Activated CD8-positive, alpha-beta T cell treated with anti-CD3 and anti-CD28 coated beads for 36 hours (primary cell): Measurements from ENCODE around the gene MED8. TPM values are rescaled to one million over a fixed set of nuclear protein-coding genes. Genes with fewer than 3 reads are reported as not detected.

Source experiments
- ATAC-seq: fragments of 200-7000 bp; cut with Tn5 transposase; one replicate; pipeline ENCODE4 v1.10.0; 2021; ENCODE audit warnings: mild to moderate bottlenecking, moderate library complexity
- CTCF ChIA-PET: fragments of 350-600 bp; sonication (Branson Sonifier 250); formaldehyde crosslinking; loops from one replicate; lab custom pipeline; 2021; ENCODE audit warnings: antibody characterized with exemption; lab: Charles Lee
- POLR2A ChIA-PET: fragments of 350-600 bp; sonication (Branson Sonifier 250); formaldehyde crosslinking; loops from one replicate; lab custom pipeline; 2021; ENCODE audit warnings: antibody characterized with exemption; lab: Charles Lee
- DNase-seq: peaks from one replicate; pipeline ENCODE4 v3.0.0-alpha.2; 2020
- H3K27ac Mint-ChIP-seq: one replicate; pipeline ENCODE4 v1.8.0; 2021; ENCODE audit warnings: mild to moderate bottlenecking, mixed read lengths
- H3K27me3 Mint-ChIP-seq: one replicate; pipeline ENCODE4 v1.8.0; 2021; ENCODE audit warnings: mixed read lengths
- H3K36me3 Mint-ChIP-seq: one replicate; pipeline ENCODE4 v1.8.0; 2021; ENCODE audit warnings: low read depth, mixed read lengths
- H3K4me1 Mint-ChIP-seq: one replicate; pipeline ENCODE4 v1.8.0; 2021; ENCODE audit warnings: low read depth, mixed read lengths
- H3K4me3 Mint-ChIP-seq: one replicate; pipeline ENCODE4 v1.8.0; 2021; ENCODE audit warnings: mild to moderate bottlenecking, moderate library complexity, mixed read lengths
- H3K9me3 Mint-ChIP-seq: one replicate; pipeline ENCODE4 v1.8.0; 2021; ENCODE audit warnings: mixed read lengths
- intact Hi-C: fragments of 100-400 bp; cut with micrococcal nuclease; formaldehyde crosslinking; loops from one replicate; pipeline ENCODE4 v1.10.0; 2022
- total RNA-seq, 2 experiments: library from RNA; stranded (reverse); gene quantifications; one replicate each; pipeline ENCODE4 v1.2.3, GENCODE V29; 2021
- TF ChIP-seq, protein P1 (sequence below): fragments of 200-600 bp; IDR thresholded peaks from one replicate; pipeline ENCODE4 v1.8.0; 2022; ENCODE audit warnings: antibody characterized with exemption, mild to moderate bottlenecking

MED8 gene, protein sequence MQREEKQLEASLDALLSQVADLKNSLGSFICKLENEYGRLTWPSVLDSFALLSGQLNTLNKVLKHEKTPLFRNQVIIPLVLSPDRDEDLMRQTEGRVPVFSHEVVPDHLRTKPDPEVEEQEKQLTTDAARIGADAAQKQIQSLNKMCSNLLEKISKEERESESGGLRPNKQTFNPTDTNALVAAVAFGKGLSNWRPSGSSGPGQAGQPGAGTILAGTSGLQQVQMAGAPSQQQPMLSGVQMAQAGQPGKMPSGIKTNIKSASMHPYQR
- total RNA-seq, result 10 to 100 TPM; 33.5 to 34.5 TPM

DNA sequence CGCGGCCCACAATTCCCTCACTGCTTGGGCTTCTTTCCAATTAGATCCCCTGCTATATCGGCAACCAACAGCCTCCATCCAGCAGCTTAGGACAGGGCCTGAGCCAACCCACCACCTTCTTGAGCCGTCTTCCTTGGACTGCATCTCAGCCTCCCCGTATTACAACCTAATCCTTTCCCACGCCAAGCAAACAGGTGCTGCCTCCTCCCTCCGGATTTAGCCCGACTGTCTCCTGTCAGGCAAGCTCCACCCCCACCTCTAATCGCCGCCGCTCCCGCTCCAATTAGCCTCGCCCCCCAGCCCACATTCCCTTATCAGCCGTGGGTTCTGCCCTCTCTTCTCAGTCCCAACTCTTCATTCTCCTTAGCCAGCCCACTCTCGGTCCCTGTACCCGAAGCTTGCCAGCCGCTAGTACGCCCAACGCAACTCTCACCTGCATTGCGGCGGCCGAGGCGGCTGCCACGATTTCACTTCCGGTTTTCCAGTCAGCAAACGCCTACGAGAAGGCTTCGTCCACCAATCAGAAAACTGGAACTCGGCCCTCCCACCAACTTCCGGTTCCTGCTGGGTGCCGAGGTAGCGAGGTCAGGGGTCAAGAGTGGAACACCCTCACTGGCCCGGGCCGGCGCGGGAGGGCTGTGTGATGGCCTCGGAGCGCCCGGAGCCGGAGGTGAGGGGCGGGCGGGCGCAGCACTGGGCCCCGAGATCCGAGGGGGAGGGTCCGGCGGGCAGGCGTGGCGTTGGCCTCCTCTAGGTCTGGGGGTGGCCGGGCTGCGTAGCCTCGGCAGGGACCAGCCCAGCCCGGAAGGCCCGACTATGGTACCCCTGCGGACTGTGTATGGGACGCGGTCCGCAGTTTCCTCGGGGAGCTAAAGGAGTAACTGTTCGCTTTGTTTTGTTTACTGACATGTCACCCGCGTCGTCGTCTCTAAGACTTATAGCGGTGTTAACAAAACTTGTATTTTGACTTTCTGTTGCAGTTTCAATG lies at the start of gene MED8, which contains the start of gene SZT2:
Gene MED8 (minus strand): TSS at position 475 of the 988 bp plus-strand sequence. CDS start 36 bp downstream, at position 439.
Gene SZT2 (plus strand): TSS at position 574 of the 988 bp plus-strand sequence. CDS start 70 bp downstream, at position 644.
- ChIA-PET CTCF (interaction anchor here (1.2 to 2.0 kb wide), 5 partner anchors 11 to 162 kb away, joined by 3 to 11 read pairs (median 4); partner anchors contain the start of gene CDC20), POLR2A (interaction anchor here (0.7 to 4.2 kb wide), 9 partner anchors 8 to 115 kb away, joined by 3 to 29 read pairs (median 3); partner anchors contain the start of gene ELOVL1)
- peak; percentile 98 for ATAC-seq
- H3K27ac Mint-ChIP-seq, result peak within 1 kb of the TSS; percentile 96
- TF ChIP-seq, protein P1, sequence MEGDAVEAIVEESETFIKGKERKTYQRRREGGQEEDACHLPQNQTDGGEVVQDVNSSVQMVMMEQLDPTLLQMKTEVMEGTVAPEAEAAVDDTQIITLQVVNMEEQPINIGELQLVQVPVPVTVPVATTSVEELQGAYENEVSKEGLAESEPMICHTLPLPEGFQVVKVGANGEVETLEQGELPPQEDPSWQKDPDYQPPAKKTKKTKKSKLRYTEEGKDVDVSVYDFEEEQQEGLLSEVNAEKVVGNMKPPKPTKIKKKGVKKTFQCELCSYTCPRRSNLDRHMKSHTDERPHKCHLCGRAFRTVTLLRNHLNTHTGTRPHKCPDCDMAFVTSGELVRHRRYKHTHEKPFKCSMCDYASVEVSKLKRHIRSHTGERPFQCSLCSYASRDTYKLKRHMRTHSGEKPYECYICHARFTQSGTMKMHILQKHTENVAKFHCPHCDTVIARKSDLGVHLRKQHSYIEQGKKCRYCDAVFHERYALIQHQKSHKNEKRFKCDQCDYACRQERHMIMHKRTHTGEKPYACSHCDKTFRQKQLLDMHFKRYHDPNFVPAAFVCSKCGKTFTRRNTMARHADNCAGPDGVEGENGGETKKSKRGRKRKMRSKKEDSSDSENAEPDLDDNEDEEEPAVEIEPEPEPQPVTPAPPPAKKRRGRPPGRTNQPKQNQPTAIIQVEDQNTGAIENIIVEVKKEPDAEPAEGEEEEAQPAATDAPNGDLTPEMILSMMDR, result no peak
- peaks cover 34% of the 10 kb centered on the region for H3K4me1 Mint-ChIP-seq
- intact Hi-C loops, result no loop called here
- H3K27me3 Mint-ChIP-seq, result no peaks in the 10 kb centered on the region
- peaks cover 9% of the 10 kb centered on the region for H3K36me3 Mint-ChIP-seq
- H3K4me3 Mint-ChIP-seq, result peak within 1 kb of the TSS; percentile 95
- peak; percentile 95 for DNase-seq
- H3K9me3 Mint-ChIP-seq, result no peaks in the 10 kb centered on the region

DNA sequence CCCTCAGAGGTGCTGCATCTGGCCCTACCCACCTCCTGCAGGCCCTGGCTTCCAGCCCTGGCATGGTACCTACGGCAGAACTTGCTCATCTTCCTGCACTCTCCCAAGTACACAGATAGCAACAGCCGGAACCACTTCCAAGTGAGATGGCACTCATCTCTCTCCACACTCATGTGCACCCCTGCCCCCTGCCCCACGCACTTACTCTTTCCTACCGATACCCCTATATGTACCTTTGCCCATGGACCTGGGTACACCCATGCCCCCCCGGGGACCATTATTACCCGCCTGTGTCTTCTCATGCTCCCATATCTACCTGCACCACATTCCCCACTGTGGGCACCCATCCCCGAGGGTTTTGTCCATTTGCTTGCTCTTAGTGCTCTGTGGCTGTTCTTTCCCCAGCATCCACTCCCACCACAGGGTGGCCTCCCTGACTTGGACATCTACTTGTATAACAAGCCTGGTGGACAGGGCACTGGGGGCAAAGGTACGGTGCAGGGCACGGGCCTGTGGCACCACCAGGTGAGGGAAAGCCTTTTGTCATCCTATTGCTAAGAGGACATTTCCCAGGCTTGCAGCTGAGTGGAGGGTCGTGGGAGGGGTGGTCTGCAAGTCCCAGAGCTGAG lies 49.5 kb upstream of the MED8 start:
- Mint-ChIP-seq H3K36me3 (peaks cover 13% of the 10 kb centered on the region), H3K27ac (no peak overlapping the region), H3K4me1 (no peaks in the 10 kb centered on the region), H3K9me3 (no peaks in the 10 kb centered on the region), H3K4me3 (no peak overlapping the region), H3K27me3 (no peaks in the 10 kb centered on the region)
- DNase-seq (no peak), ATAC-seq (no peak)
- ChIA-PET CTCF (no interaction called here), POLR2A (interaction anchor here (1.7 kb wide), 1 partner anchor 15 kb away, joined by 4 read pairs; the partner anchor contains the start of gene HYI)
- intact Hi-C loops, result no loop called here
- TF ChIP-seq, protein P1, result no peak

DNA sequence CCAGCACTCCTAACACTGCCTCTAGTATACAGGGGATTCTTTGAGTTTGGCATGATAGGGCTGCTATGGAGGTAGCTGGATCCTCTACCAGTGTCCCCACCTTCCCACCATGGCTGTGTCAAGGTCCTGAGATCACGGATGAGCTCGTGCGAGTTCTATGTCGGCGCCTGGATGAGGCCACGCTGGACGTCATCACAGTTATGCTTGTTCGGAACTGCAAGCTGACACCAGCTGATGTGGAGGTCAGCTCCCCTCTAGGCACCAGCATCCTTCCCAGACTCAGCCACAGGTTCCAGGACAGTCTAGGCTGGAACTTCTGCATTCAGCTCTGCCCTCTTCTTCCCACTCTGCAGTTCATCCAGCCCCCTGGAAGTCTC lies 49.0 kb upstream of the MED8 start:
- intact Hi-C loops, result no loop called here
- H3K36me3 Mint-ChIP-seq, result peaks cover 10% of the 10 kb centered on the region
- no peaks in the 10 kb centered on the region for H3K27me3 Mint-ChIP-seq
- CTCF ChIA-PET, result no interaction called here
- H3K27ac Mint-ChIP-seq, result no peak overlapping the region
- ATAC-seq (no peak), DNase-seq (no peak)
- no peaks in the 10 kb centered on the region for H3K4me1 Mint-ChIP-seq
- no peak overlapping the region for H3K4me3 Mint-ChIP-seq
- TF ChIP-seq, protein P1, result no peak
- POLR2A ChIA-PET, result no interaction called here
- H3K9me3 Mint-ChIP-seq, result no peaks in the 10 kb centered on the region

DNA sequence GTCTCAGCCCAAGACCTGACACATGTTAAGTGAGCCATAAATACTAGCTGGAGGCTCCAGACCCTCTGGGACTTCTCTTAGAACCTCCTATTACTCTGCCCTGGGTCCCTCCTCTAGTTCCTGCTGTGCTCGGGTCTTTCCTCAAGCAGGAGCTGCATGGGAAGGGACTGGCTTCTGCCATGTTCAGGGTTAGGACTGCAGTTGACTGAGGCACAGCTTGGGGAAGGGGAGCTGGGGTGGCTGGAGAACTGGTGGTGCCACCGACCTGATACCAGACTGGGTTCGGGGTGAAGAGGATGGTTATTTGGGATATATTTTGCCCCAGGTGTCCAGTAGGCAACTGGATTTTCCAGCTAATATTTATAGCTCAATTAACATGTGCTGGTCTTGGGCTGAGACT lies 48.4 kb upstream of the MED8 start:
- no peaks in the 10 kb centered on the region for H3K27me3 Mint-ChIP-seq
- ATAC-seq, result no peak
- ChIA-PET POLR2A (no interaction called here), CTCF (no interaction called here)
- TF ChIP-seq, protein P1, result no peak
- intact Hi-C loops, result no loop called here
- no peak for DNase-seq
- H3K4me1 Mint-ChIP-seq, result no peaks in the 10 kb centered on the region
- no peak overlapping the region for H3K27ac Mint-ChIP-seq
- H3K4me3 Mint-ChIP-seq, result no peak overlapping the region
- H3K9me3 Mint-ChIP-seq, result no peaks in the 10 kb centered on the region
- peaks cover 11% of the 10 kb centered on the region for H3K36me3 Mint-ChIP-seq
